H9 (cell line): ENCODE results near the gene TBXAS1. TPM values are rescaled to one million over a fixed set of nuclear protein-coding genes. Genes with fewer than 3 reads are reported as not detected.

Experiments used
- DNase-seq: peaks from one replicate; pipeline ENCODE4 v3.0.0-alpha.2; 2017
- H2AFZ ChIP-seq: one replicate; pipeline ENCODE4 v1.6.1; 2013; ENCODE audit warnings: mild to moderate bottlenecking, low read length, control low read depth, moderate library complexity
- H2AK5ac ChIP-seq: 2 replicates; pipeline ENCODE4 v1.6.1; 2013; ENCODE audit warnings: low read length, control low read depth, mixed read lengths; ENCODE audit not compliant: insufficient read length
- H2BK120ac ChIP-seq: one replicate; pipeline ENCODE4 v1.6.1; 2013; ENCODE audit warnings: low read depth, mild to moderate bottlenecking, low read length, control low read depth, inconsistent platforms; ENCODE audit not compliant: poor library complexity, severe bottlenecking
- H2BK12ac ChIP-seq: 2 replicates; pipeline ENCODE4 v1.6.1; 2013; ENCODE audit warnings: low read length, control low read depth, mixed read lengths, low read depth; ENCODE audit not compliant: insufficient read length
- H2BK15ac ChIP-seq: 2 replicates; pipeline ENCODE4 v1.6.1; 2013; ENCODE audit warnings: low read depth, low read length, control low read depth
- H2BK20ac ChIP-seq: one replicate; pipeline ENCODE4 v1.6.1; 2013; ENCODE audit warnings: low read depth, mild to moderate bottlenecking, low read length, control low read depth, inconsistent platforms; ENCODE audit not compliant: poor library complexity, severe bottlenecking
- H2BK5ac ChIP-seq: 2 replicates; pipeline ENCODE4 v1.6.1; 2013; ENCODE audit warnings: low read length, control low read depth, mixed read lengths; ENCODE audit not compliant: insufficient read length
- H3K14ac ChIP-seq: 2 replicates; pipeline ENCODE4 v1.6.1; 2013; ENCODE audit warnings: low read length, control low read depth; ENCODE audit not compliant: insufficient read depth
- H3K18ac ChIP-seq: 2 replicates; pipeline ENCODE4 v1.6.1; 2013; ENCODE audit warnings: low read depth, mild to moderate bottlenecking, mixed read lengths, low read length, control low read depth; ENCODE audit not compliant: insufficient read length
- H3K23ac ChIP-seq: 2 replicates; pipeline ENCODE4 v1.6.1; 2013; ENCODE audit warnings: low read length, control low read depth, mixed read lengths, low read depth; ENCODE audit not compliant: insufficient read length
- H3K23me2 ChIP-seq: 2 replicates; pipeline ENCODE4 v1.6.1; 2013; ENCODE audit warnings: low read depth, mild to moderate bottlenecking, mixed read lengths, low read length, control low read depth; ENCODE audit not compliant: insufficient read length, poor library complexity, severe bottlenecking
- H3K27ac ChIP-seq: 2 replicates; pipeline ENCODE4 v1.5.1; 2013; ENCODE audit warnings: low read length, control low read depth, mixed read lengths, low read depth; ENCODE audit not compliant: insufficient read length
- H3K27me3 ChIP-seq: 2 replicates; pipeline ENCODE4 v1.6.1; 2013; ENCODE audit warnings: low read length, control low read depth, inconsistent platforms; ENCODE audit not compliant: insufficient read depth
- H3K4ac ChIP-seq: 2 replicates; pipeline ENCODE4 v1.6.1; 2013; ENCODE audit warnings: low read depth, mild to moderate bottlenecking, control low read depth, inconsistent platforms, low read length, moderate library complexity
- H3K4me1 ChIP-seq: 2 replicates; pipeline ENCODE4 v1.6.1; 2013; ENCODE audit warnings: low read length, control low read depth, inconsistent platforms; ENCODE audit not compliant: insufficient read depth
- H3K4me2 ChIP-seq: 2 replicates; pipeline ENCODE4 v1.6.1; 2013; ENCODE audit warnings: low read length, control low read depth, mixed read lengths; ENCODE audit not compliant: insufficient read length, insufficient read depth
- H3K56ac ChIP-seq: 2 replicates; pipeline ENCODE4 v1.6.1; 2013; ENCODE audit warnings: low read depth, mild to moderate bottlenecking, mixed read lengths, low read length, control low read depth; ENCODE audit not compliant: insufficient read length
- H3K79me1 ChIP-seq: 2 replicates; pipeline ENCODE4 v1.6.1; 2013; ENCODE audit warnings: low read depth, mild to moderate bottlenecking, moderate library complexity, low read length, control low read depth, inconsistent platforms; ENCODE audit not compliant: insufficient read depth, poor library complexity, severe bottlenecking
- H3K79me2 ChIP-seq: 2 replicates; pipeline ENCODE4 v1.6.1; 2013; ENCODE audit warnings: low read length, control low read depth, inconsistent platforms; ENCODE audit not compliant: insufficient read depth
- H3K9ac ChIP-seq: 2 replicates; pipeline ENCODE4 v1.6.1; 2013; ENCODE audit warnings: low read length, control low read depth, mixed read lengths; ENCODE audit not compliant: insufficient read length; ENCODE audit errors: extremely low read depth
- H3K9me3 ChIP-seq: one replicate; pipeline ENCODE4 v1.6.1; 2013; ENCODE audit warnings: low read depth, low read length, inconsistent platforms; ENCODE audit not compliant: control insufficient read depth
- H3T11ph ChIP-seq: one replicate; pipeline ENCODE4 v1.6.1; 2013; ENCODE audit warnings: mild to moderate bottlenecking, low read length, control low read depth, inconsistent platforms
- H4K20me1 ChIP-seq: one replicate; pipeline ENCODE4 v1.6.1; 2013; ENCODE audit not compliant: control insufficient read depth, insufficient read length, insufficient read depth
- H4K5ac ChIP-seq: 2 replicates; pipeline ENCODE4 v1.6.1; 2013; ENCODE audit warnings: low read depth, mild to moderate bottlenecking, mixed read lengths, low read length, control low read depth; ENCODE audit not compliant: insufficient read length
- H4K8ac ChIP-seq: replicated peaks from 2 replicates; pipeline ENCODE4 v1.6.1; 2013; ENCODE audit warnings: low read length, control low read depth, mixed read lengths, low read depth; ENCODE audit not compliant: insufficient read length
- H4K91ac ChIP-seq: 2 replicates; pipeline ENCODE4 v1.6.1; 2013; ENCODE audit warnings: low read depth, mild to moderate bottlenecking, moderate library complexity, mixed read lengths, low read length, control low read depth; ENCODE audit not compliant: insufficient read length
- H3K27ac Mint-ChIP-seq, 3 experiments: 2 replicates in 2 of 3; 3 replicates in 1 of 3; pipeline ENCODE4 v1.8.0; 2020 to 2021; ENCODE audit warnings: mixed read lengths in 3 of 3, mild to moderate bottlenecking in 1 of 3, moderate library complexity in 1 of 3
- H3K27me3 Mint-ChIP-seq: 2 replicates; pipeline ENCODE4 v1.8.0; 2021; ENCODE audit warnings: low read depth, mild to moderate bottlenecking, moderate library complexity, mixed read lengths
- H3K36me3 Mint-ChIP-seq, 3 experiments: 2 replicates in 2 of 3; 3 replicates in 1 of 3; pipeline ENCODE4 v1.8.0; 2020 to 2021; ENCODE audit warnings: low read depth in 3 of 3, mixed read lengths in 3 of 3; ENCODE audit not compliant: insufficient read depth in 1 of 3
- H3K4me1 Mint-ChIP-seq, 2 experiments: 2 replicates each; pipeline ENCODE4 v1.8.0; 2020; ENCODE audit warnings: mixed read lengths in 2 of 2
- H3K4me3 Mint-ChIP-seq, 2 experiments: 2 replicates in 1 of 2; 3 replicates in 1 of 2; pipeline ENCODE4 v1.8.0; 2020 to 2021; ENCODE audit warnings: mild to moderate bottlenecking in 2 of 2, mixed read lengths in 2 of 2, moderate library complexity in 1 of 2
- H3K9me3 Mint-ChIP-seq, 2 experiments: 2 replicates in 1 of 2; 3 replicates in 1 of 2; pipeline ENCODE4 v1.8.0; 2020; ENCODE audit warnings: mild to moderate bottlenecking in 2 of 2, mixed read lengths in 2 of 2, moderate library complexity in 1 of 2
- CTCF ChIP-seq: fragments of 200-600 bp; sonication (generic); conservative IDR thresholded peaks from 3 replicates; pipeline ENCODE4 v1.8.0; 2021; ENCODE audit warnings: antibody characterized with exemption, mild to moderate bottlenecking
- total RNA-seq: library from RNA; stranded (reverse); gene quantifications from 2 replicates; pipeline ENCODE4 v1.2.1, GENCODE V29; 2021

Gene TBXAS1
- total RNA-seq, 1 experiment from 2014 or later: 0.39 TPM

DNA sequence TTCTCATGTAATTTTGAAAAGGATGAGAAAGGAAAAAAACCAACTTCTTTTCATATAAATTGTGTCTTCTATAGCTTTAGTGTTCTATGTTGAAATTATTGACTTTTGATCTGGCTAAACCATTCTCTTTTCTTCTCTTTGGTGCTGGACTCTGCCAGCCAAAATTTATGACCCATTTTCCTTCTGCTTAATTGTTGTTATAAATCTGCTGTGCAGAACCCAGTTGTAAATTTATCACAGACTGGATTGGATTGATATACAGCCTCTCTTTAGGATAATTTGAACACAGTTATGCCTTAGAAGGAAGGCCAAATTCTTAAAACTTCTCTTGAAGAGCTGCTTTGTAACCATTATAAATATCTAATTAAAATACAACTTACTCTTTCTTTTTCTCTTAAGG lies 139.9 kb downstream of the TBXAS1 start:
- Histone ChIP-seq H4K8ac (no peak overlapping the region), H3K27ac (no peak overlapping the region), H3K9ac (no peak overlapping the region), H3K56ac (no peak overlapping the region), H3K4me2 (no peak overlapping the region), H2BK5ac (no peak overlapping the region), H3K23ac (no peak overlapping the region), H3T11ph (no peak overlapping the region), H3K9me3 (no peaks in the 10 kb centered on the region), H4K20me1 (no peaks in the 10 kb centered on the region), H2AK5ac (no peak overlapping the region), H2BK120ac (no peak overlapping the region), H4K91ac (no peak overlapping the region), H2BK20ac (no peak overlapping the region), H2AFZ (no peak overlapping the region), H3K14ac (no peak overlapping the region), H2BK12ac (no peak overlapping the region), H3K27me3 (no peaks in the 10 kb centered on the region), H4K5ac (no peak overlapping the region), H3K79me1 (no peaks in the 10 kb centered on the region), H3K23me2 (no peaks in the 10 kb centered on the region), H2BK15ac (no peak overlapping the region), H3K4ac (no peak overlapping the region), H3K18ac (no peak overlapping the region), H3K79me2 (no peaks in the 10 kb centered on the region), H3K4me1 (no peaks in the 10 kb centered on the region; the same call in 1 of the 2 replicates)
- Mint-ChIP-seq H3K27me3 (peaks cover 2% of the 10 kb centered on the region), H3K4me3 (no peak overlapping the region), H3K27ac (no peak overlapping the region), H3K4me1 (peaks cover 40 to 48% of the 10 kb centered on the region in 2 experiments), H3K36me3 (no peaks in the 10 kb centered on the region), H3K9me3 (no peaks in the 10 kb centered on the region)
- no peak for DNase-seq
- TF ChIP-seq CTCF: no peak
